CD14-positive monocyte (primary cell): ENCODE data around the gene FBXO31. TPM values are rescaled to one million over a fixed set of nuclear protein-coding genes. Genes with fewer than 3 reads are reported as not detected.
A peak's percentile ranks its signal among the peaks of the same experiment; 100 is the strongest.

Experiments used
- DNase-seq, 3 donors: peaks; one replicate each; pipeline ENCODE4 v3.0.0-alpha.2; 2011 to 2022
- H2AFZ ChIP-seq: 2 replicates; pipeline ENCODE4 v1.6.0; 2012; ENCODE audit warnings: mild to moderate bottlenecking, low read depth, low read length, inconsistent platforms; ENCODE audit not compliant: insufficient read depth, poor library complexity, severe bottlenecking
- H3K27ac ChIP-seq, 2 donors: 1 replicate in 1 of 2; 2 replicates in 1 of 2; pipeline ENCODE4 v1.5.1; 2012 to 2013; ENCODE audit warnings: low read length in 2 of 2, control low read depth in 1 of 2, inconsistent platforms in 1 of 2, low read depth in 1 of 2, mild to moderate bottlenecking in 1 of 2
- H3K27me3 ChIP-seq, 2 donors: one replicate each; pipeline versions ENCODE4 v1.6.0 to v1.6.1; 2011 to 2013; ENCODE audit warnings: low read length in 2 of 2; ENCODE audit not compliant: control insufficient read depth in 2 of 2, insufficient read depth in 2 of 2
- H3K36me3 ChIP-seq, 2 donors: replicated peaks in 1 of 2; 1 replicate in 1 of 2; 2 replicates in 1 of 2; pipeline versions ENCODE4 v1.5.1 to v1.6.1; 2012 to 2013; ENCODE audit warnings: low read length in 2 of 2, control low read depth in 1 of 2, inconsistent platforms in 1 of 2, mild to moderate bottlenecking in 1 of 2; ENCODE audit not compliant: insufficient read depth in 2 of 2, control insufficient read depth in 1 of 2
- H3K4me1 ChIP-seq, 2 donors: 1 replicate in 1 of 2; 2 replicates in 1 of 2; pipeline versions ENCODE4 v1.5.1 to v1.6.1; 2012 to 2013; ENCODE audit warnings: low read length in 2 of 2, control low read depth in 1 of 2, inconsistent platforms in 1 of 2, mild to moderate bottlenecking in 1 of 2, moderate library complexity in 1 of 2; ENCODE audit not compliant: insufficient read depth in 2 of 2, control insufficient read depth in 1 of 2
- H3K4me2 ChIP-seq: replicated peaks from 2 replicates; pipeline ENCODE3; 2012; ENCODE audit warnings: low read length, moderate library complexity, mild to moderate bottlenecking; ENCODE audit not compliant: poor library complexity, severe bottlenecking; ENCODE audit errors: extremely low read depth
- H3K4me3 ChIP-seq, 3 experiments: fragments of 200-600 bp in 1 of 3; sonication (generic) in 1 of 3; replicated peaks in 1 of 3; 1 replicate in 2 of 3; 2 replicates in 1 of 3; pipeline ENCODE4 v1.5.1; 2011 to 2013; ENCODE audit warnings: low read length in 3 of 3, mild to moderate bottlenecking in 3 of 3, control low read depth in 2 of 3, low read depth in 2 of 3, inconsistent platforms in 1 of 3, moderate library complexity in 1 of 3
- H3K79me2 ChIP-seq: 2 replicates; pipeline ENCODE4 v1.6.0; 2012; ENCODE audit warnings: mild to moderate bottlenecking, control low read depth, inconsistent platforms, low read length, moderate library complexity; ENCODE audit not compliant: insufficient read depth
- H3K9ac ChIP-seq: 2 replicates; pipeline ENCODE4 v1.6.0; 2017; ENCODE audit warnings: low read length, mild to moderate bottlenecking; ENCODE audit not compliant: insufficient read depth, poor library complexity, severe bottlenecking
- H3K9me3 ChIP-seq, 2 donors: replicated peaks in 1 of 2; 1 replicate in 1 of 2; 2 replicates in 1 of 2; pipeline versions ENCODE4 v1.5.1 to v1.6.1; 2012 to 2013; ENCODE audit warnings: low read length in 2 of 2, control low read depth in 1 of 2; ENCODE audit not compliant: control insufficient read depth in 1 of 2, insufficient read depth in 1 of 2
- H4K20me1 ChIP-seq: 2 replicates; pipeline ENCODE4 v1.6.0; 2012; ENCODE audit warnings: mild to moderate bottlenecking, low read length, control low read depth, moderate library complexity; ENCODE audit not compliant: insufficient read depth
- H3K27ac Mint-ChIP-seq, 7 donors: one replicate each; pipeline ENCODE4 v1.8.0; 2020; ENCODE audit warnings: mild to moderate bottlenecking in 7 of 7, mixed read lengths in 7 of 7, moderate library complexity in 6 of 7, inconsistent platforms in 2 of 7
- H3K27me3 Mint-ChIP-seq, 3 donors: one replicate each; pipeline ENCODE4 v1.8.0; 2021 to 2022; ENCODE audit warnings: low read depth in 3 of 3, mild to moderate bottlenecking in 3 of 3, mixed read lengths in 3 of 3, moderate library complexity in 3 of 3, inconsistent platforms in 1 of 3
- H3K36me3 Mint-ChIP-seq, 2 donors: one replicate each; pipeline ENCODE4 v1.8.0; 2020; ENCODE audit warnings: mixed read lengths in 2 of 2, inconsistent platforms in 1 of 2, mild to moderate bottlenecking in 1 of 2
- H3K4me1 Mint-ChIP-seq: one replicate; pipeline ENCODE4 v1.8.0; 2020; ENCODE audit warnings: mild to moderate bottlenecking, mixed read lengths
- H3K4me3 Mint-ChIP-seq, 2 donors: one replicate each; pipeline ENCODE4 v1.8.0; 2020; ENCODE audit warnings: mild to moderate bottlenecking in 2 of 2, mixed read lengths in 2 of 2, moderate library complexity in 1 of 2
- H3K9me3 Mint-ChIP-seq, 7 donors: one replicate each; pipeline ENCODE4 v1.8.0; 2020 to 2022; ENCODE audit warnings: mixed read lengths in 7 of 7, mild to moderate bottlenecking in 6 of 7, moderate library complexity in 6 of 7, inconsistent platforms in 2 of 7
- WGBS: methylation state at CpG from one replicate; pipeline ENCODE4 v1.1.5; 2013; ENCODE audit warnings: missing lambda C conversion rate; ENCODE audit not compliant: insufficient coverage; 5-methylcytosine and 5-hydroxymethylcytosine counted together
- intact Hi-C, 2 donors: fragments of 100-400 bp; cut with micrococcal nuclease; formaldehyde crosslinking; loops; one replicate each; pipeline versions ENCODE4 v1.15.0 to v1.15.1; 2023
- polyA plus RNA-seq, 3 donors: library from polyadenylated mRNA; depleted of rRNA in 1 of 3; unstranded in 2 of 3; stranded (reverse) in 1 of 3; fragments of 300-500 nt in 2 of 3; fragments of >200 nt in 1 of 3; fragmentation: Illumina TruSeq in 2 of 3; gene quantifications; 1 replicate in 2 of 3; 2 replicates in 1 of 3; pipeline ENCODE4 v1.2.3, GENCODE V29; 2012 to 2021
- TF ChIP-seq, protein P1 (sequence below): fragments of 200-600 bp; IDR thresholded peaks from one replicate; pipeline ENCODE4 v1.8.0; 2022; ENCODE audit warnings: antibody characterized with exemption, mild to moderate bottlenecking

FBXO31 gene
- polyA plus RNA-seq, 3 donors, result 2.0 to 5.6 (median 3.3) TPM

DNA sequence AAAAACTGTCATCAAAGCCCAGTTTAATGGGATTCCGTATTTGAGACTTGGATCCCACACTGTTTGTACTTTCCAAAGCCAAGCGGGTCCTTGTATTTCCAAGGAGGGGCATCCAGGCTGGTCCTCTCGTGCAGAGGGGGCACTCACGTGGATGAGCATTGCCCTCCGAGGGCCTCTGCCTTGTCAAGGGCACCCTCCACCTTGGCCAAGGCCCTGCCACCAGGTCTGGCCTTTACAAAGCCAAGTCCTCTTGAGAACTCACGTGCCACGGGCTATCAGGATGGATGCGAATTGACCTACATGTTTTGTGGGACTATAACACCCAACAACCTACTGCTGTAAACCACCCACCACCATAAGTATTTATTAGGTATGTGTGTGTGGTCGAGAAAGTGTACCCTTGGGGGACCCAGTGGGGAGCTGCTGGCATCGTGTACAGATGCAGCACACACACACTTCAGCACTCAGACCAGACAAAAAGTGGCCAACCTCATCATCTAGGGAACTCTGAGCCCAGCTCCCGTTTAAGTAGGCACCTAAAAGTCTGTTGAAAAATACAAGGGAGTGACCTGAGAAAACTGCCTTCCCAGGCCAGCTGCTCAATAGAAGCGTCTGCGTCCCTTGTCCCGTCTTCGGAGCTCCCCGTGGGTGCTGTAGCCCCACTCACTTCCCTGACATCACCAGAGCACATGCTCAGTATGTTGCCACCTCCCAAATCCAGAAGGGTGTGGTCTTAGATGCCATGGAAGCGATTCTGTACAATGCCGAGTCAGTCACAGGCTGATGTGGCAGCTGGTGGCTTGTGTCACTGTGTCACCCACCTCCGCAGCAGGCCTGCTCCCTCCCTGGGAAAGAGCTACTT, 21.4 kb upstream of the FBXO31 start:
- Histone ChIP-seq H3K27me3 (no peaks in the 10 kb centered on the region), H3K36me3 (peaks cover 44 to 60% of the 10 kb centered on the region in 2 donors), H3K9me3 (no peaks in the 10 kb centered on the region), H3K27ac (no peak overlapping the region), H2AFZ (no peak overlapping the region), H3K9ac (no peak overlapping the region), H3K4me2 (no peak overlapping the region), H3K4me3 (no peak overlapping the region), H3K79me2 (no peaks in the 10 kb centered on the region), H3K4me1 (peaks cover 7 to 17% of the 10 kb centered on the region in 2 donors), H4K20me1 (peaks cover 55% of the 10 kb centered on the region)
- peaks cover 2 to 3% (median 2%) of the 10 kb centered on the region in 3 donors for H3K27me3 Mint-ChIP-seq
- intact Hi-C loops, result no loop called here
- no peaks in the 10 kb centered on the region for H3K9me3 Mint-ChIP-seq
- H3K27ac Mint-ChIP-seq, result peak overlapping the region in 3 of 7 donors; percentile 42 to 64 (median 54)
- H3K4me3 Mint-ChIP-seq, result no peak overlapping the region
- 94% methylated on average over 13 of the region's 19 CpGs for WGBS
- peaks cover 66 to 85% of the 10 kb centered on the region in 2 donors for H3K36me3 Mint-ChIP-seq
- DNase-seq, result peak in 1 of 3 donors; percentile 24
- H3K4me1 Mint-ChIP-seq, result peaks cover 12% of the 10 kb centered on the region
- TF ChIP-seq, protein P1, sequence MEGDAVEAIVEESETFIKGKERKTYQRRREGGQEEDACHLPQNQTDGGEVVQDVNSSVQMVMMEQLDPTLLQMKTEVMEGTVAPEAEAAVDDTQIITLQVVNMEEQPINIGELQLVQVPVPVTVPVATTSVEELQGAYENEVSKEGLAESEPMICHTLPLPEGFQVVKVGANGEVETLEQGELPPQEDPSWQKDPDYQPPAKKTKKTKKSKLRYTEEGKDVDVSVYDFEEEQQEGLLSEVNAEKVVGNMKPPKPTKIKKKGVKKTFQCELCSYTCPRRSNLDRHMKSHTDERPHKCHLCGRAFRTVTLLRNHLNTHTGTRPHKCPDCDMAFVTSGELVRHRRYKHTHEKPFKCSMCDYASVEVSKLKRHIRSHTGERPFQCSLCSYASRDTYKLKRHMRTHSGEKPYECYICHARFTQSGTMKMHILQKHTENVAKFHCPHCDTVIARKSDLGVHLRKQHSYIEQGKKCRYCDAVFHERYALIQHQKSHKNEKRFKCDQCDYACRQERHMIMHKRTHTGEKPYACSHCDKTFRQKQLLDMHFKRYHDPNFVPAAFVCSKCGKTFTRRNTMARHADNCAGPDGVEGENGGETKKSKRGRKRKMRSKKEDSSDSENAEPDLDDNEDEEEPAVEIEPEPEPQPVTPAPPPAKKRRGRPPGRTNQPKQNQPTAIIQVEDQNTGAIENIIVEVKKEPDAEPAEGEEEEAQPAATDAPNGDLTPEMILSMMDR, result no peak

- H3K4me3 Mint-ChIP-seq, result no peak overlapping the region
- H4K20me1 ChIP-seq, result peaks cover 76% of the 10 kb centered on the region
These were observed 11.7 kb upstream of the FBXO31 start for GRCh38 chr16:87395181-87395842.

More at GRCh38 chr16:87395181-87395842, 11.7 kb upstream of the FBXO31 start:
- no peaks in the 10 kb centered on the region for H3K9me3 ChIP-seq
- Mint-ChIP-seq H3K4me1 (peaks cover 31% of the 10 kb centered on the region), H3K27me3 (peaks cover 0 to 2% (median 1%) of the 10 kb centered on the region in 3 donors), H3K27ac (peak overlapping the region in 3 of 7 donors; percentile 18 to 74 (median 45)), H3K9me3 (no peaks in the 10 kb centered on the region), H3K36me3 (peaks cover 44 to 47% of the 10 kb centered on the region in 2 donors)
- peaks cover 27 to 34% of the 10 kb centered on the region in 2 donors for H3K4me1 ChIP-seq
- intact Hi-C loops, result no loop called here
- no peak overlapping the region for H3K4me2 ChIP-seq
- H3K27me3 ChIP-seq, result no peaks in the 10 kb centered on the region
- TF ChIP-seq, protein P1, result no peak
- no peak overlapping the region for H3K4me3 ChIP-seq
- H3K27ac ChIP-seq, result no peak overlapping the region
- H3K36me3 ChIP-seq, result peaks cover 16 to 23% of the 10 kb centered on the region in 2 donors
- peaks cover 63% of the 10 kb centered on the region for H3K79me2 ChIP-seq
- no peak for DNase-seq
- WGBS, result 70% methylated on average over 2 of the region's 7 CpGs
- H3K9ac ChIP-seq, result no peak overlapping the region
- no peak overlapping the region for H2AFZ ChIP-seq
